Measurements from ENCODE around the gene DPYSL5. TPM values are rescaled to one million over a fixed set of nuclear protein-coding genes. Genes with fewer than 3 reads are reported as not detected.

DPYSL5 gene
- total and polyA plus RNA-seq, 2 of the 8 experiments (the other 6 are each of a cell fraction or from before 2014, with no cell fraction given): 11.9 to 16.4 TPM

DNA sequence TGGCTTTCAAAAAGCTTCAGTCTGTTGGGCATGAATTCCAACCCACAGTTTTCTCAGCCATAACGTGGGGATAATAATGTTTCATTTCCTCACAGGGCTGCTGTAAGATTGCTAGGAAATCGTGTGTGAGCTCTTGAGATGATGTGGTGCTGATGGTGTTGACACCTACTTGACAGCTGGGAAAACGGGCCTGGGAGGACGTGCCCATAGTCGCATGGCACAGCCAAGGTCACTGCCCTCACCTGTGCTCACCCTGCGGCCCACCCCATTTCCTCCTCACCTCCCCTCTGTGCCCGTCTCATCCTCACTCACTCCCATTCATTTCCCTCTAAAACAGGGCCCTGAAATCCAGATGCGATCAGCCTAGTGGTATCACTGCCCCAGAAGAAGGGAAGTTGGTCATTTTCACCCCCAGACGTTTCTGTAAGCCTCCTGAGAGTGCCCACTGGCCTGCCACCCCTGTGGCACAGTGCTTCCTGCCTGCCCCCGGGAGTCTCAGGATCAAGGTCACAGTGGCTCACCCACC lies 33.0 kb downstream of the DPYSL5 start:
- Histone ChIP-seq H3K36me3 (ENCODE audit: control insufficient read depth in 2 of 4, insufficient read depth in 4 of 4, low read length in 3 of 4) (no peaks in the 10 kb centered on the region), H3K23me2 (ENCODE audit: low read depth, low read length) (no peaks in the 10 kb centered on the region; the same call in 1 of the 2 replicates), H3K27me3 (replicated peaks in 1 of 4; ENCODE audit: control insufficient read depth in 3 of 4, extremely low read depth in 1 of 4, insufficient read depth in 3 of 4, low read length in 3 of 4) (no peaks in the 10 kb centered on the region), H4K5ac (ENCODE audit: insufficient read length, low read depth, low read length) (no peak overlapping the region), H3K79me2 (ENCODE audit: control insufficient read depth in 1 of 2, insufficient read depth in 2 of 2, low read length in 2 of 2) (no peaks in the 10 kb centered on the region), H3K4me1 (replicated peaks in 1 of 4; ENCODE audit: control insufficient read depth in 3 of 4, insufficient read depth in 4 of 4, low read length in 3 of 4) (peaks cover 0 to 3% (median 0%) of the 10 kb centered on the region in 4 experiments; a peak in 1 of 7 replicates), H2AFZ (ENCODE audit: low read length) (no peak overlapping the region), H3K4ac (replicated peaks; ENCODE audit: insufficient read length, low read depth, low read length) (no peak overlapping the region), H4K91ac (replicated peaks; ENCODE audit: insufficient read length, low read length) (no peak overlapping the region), H4K8ac (ENCODE audit: extremely low read depth, insufficient read depth, low read length) (peak overlapping the region; percentile 38), H4K20me1 (replicated peaks in 1 of 2; ENCODE audit: control insufficient read depth in 1 of 2, insufficient read depth in 2 of 2, low read length in 2 of 2) (peaks cover 0 to 6% of the 10 kb centered on the region in 2 experiments), H2BK120ac (replicated peaks; ENCODE audit: low read depth, low read length) (no peak overlapping the region), H3K56ac (replicated peaks; ENCODE audit: insufficient read length, low read depth, low read length) (no peak overlapping the region), H3K9me3 (ENCODE audit: insufficient read depth in 2 of 2, low read depth in 1 of 2, low read length in 1 of 2) (no peaks in the 10 kb centered on the region), H3K4me3 (ENCODE audit: extremely low read depth in 1 of 4, insufficient read depth in 2 of 4, low read depth in 3 of 4, low read length in 4 of 4) (no peak overlapping the region), H2BK15ac (ENCODE audit: low read length) (no peak overlapping the region), H2BK5ac (ENCODE audit: low read depth, low read length) (no peak overlapping the region), H2AK5ac (ENCODE audit: low read depth, low read length) (no peak overlapping the region), H3K18ac (ENCODE audit: extremely low read depth, low read length) (no peak overlapping the region), H3K27ac (ENCODE audit: low read depth, low read length) (no peak overlapping the region), H2BK12ac (ENCODE audit: low read depth, low read length) (no peak overlapping the region), H3K9ac (replicated peaks in 1 of 4; ENCODE audit: extremely low read depth in 1 of 4, low read depth in 3 of 4, low read length in 3 of 4) (no peak overlapping the region), H3K4me2 (ENCODE audit: insufficient read depth in 1 of 2, low read depth in 2 of 2, low read length in 2 of 2) (no peak overlapping the region), H3K79me1 (ENCODE audit: low read depth, low read length) (no peaks in the 10 kb centered on the region), H3K14ac (ENCODE audit: insufficient read length) (no peak overlapping the region), H2BK20ac (ENCODE audit: low read length) (no peak overlapping the region), H3K23ac (ENCODE audit: insufficient read length) (no peak overlapping the region)
- CTCF ChIA-PET (ENCODE audit: partially characterized antibody): interaction anchor here (0.6 to 1.3 kb wide), 3 partner anchors 14 to 469 kb away, joined by 3 read pairs; no protein-coding TSS in a partner anchor
- no peak for FAIRE-seq
- DNase-seq (ENCODE audit: low read depth in 1 of 2, low spot score in 2 of 2): peak in 1 of 2 experiments; percentile 35
- 82% methylated on average over 10 of the region's 10 CpGs; no CpG with 5 or more reads in 1 of the 2 experiments for WGBS, 2 experiments (ENCODE audit: extremely low coverage in 1 of 2, insufficient coverage in 1 of 2, insufficient read length in 1 of 2, insufficient replicate concordance in 2 of 2, low coverage in 1 of 2, low lambda C conversion rate in 2 of 2, missing lambda C conversion rate in 1 of 2)
- POLR2A ChIA-PET (ENCODE audit: partially characterized antibody): no interaction called here
- no peak for TF ChIP-seq GTF2F1 (IDR thresholded peaks at IDR 0.05; ENCODE audit: borderline replicate concordance, low read depth, low read length)
- TF ChIP-seq GABPA (IDR thresholded peaks at IDR 0.05; ENCODE audit: borderline replicate concordance, insufficient read depth, low read length): no peak
- no peak for TF ChIP-seq RBBP5 (IDR thresholded peaks at IDR 0.05; ENCODE audit: borderline replicate concordance, low read depth, low read length)
- TF ChIP-seq PHF8 (conservative IDR thresholded peaks at IDR 0.05; ENCODE audit: low read depth, low read length): no peak
- TF ChIP-seq ATF3 (IDR thresholded peaks at IDR 0.05; ENCODE audit: insufficient read depth, low read depth, low read length): no peak
- TF ChIP-seq CTCF (IDR thresholded peaks at IDR 0.05; ENCODE audit: control extremely low read depth in 1 of 3, insufficient read depth in 1 of 3, low read depth in 1 of 3, low read length in 3 of 3): no peak
- TF ChIP-seq SIN3A (conservative IDR thresholded peaks at IDR 0.05 in 1 of 2, IDR thresholded peaks at IDR 0.05 in 1 of 2; ENCODE audit: low read depth in 1 of 2, low read length in 2 of 2): no peak
- no peak for TF ChIP-seq CREB1 (IDR thresholded peaks at IDR 0.05)
- no peak for TF ChIP-seq RNF2 (IDR thresholded peaks at IDR 0.05; ENCODE audit: borderline replicate concordance, low read depth, low read length, missing control alignments, poor library complexity, severe bottlenecking)
